HEK293 (cell line): ENCODE results near the gene SDC3.

Experiments used
- CTCF ChIA-PET: fragments of 350-600 bp; formaldehyde crosslinking; extraction: SDS; loops from one replicate; lab custom pipeline; 2021; ENCODE audit warnings: antibody characterized with exemption; lab: Yijun Ruan, JAX
- POLR2A ChIA-PET: fragments of 300-600 bp; formaldehyde crosslinking; extraction: SDS; loops from one replicate; lab custom pipeline; 2020; ENCODE audit warnings: antibody characterized with exemption, inconsistent platforms; lab: Yijun Ruan, JAX
- H3K27ac ChIP-seq: fragments of 200-500 bp; sonication (Bioruptor generic); 2 replicates; pipeline ENCODE4 v1.5.1; 2014; ENCODE audit warnings: low read depth, low read length, control low read depth, inconsistent platforms; ENCODE audit errors: extremely low read depth
- H3K36me3 ChIP-seq, 2 experiments: fragments of 200-500 bp in 1 of 2; sonication (Bioruptor generic) in 1 of 2; 1 replicate in 1 of 2; 2 replicates in 1 of 2; pipeline ENCODE4 v1.5.1; 2014 to 2017; ENCODE audit warnings: inconsistent platforms in 2 of 2, low read length in 2 of 2; ENCODE audit not compliant: control insufficient read depth in 2 of 2, insufficient read depth in 1 of 2
- H3K4me1 ChIP-seq: fragments of 200-500 bp; sonication (Bioruptor generic); 2 replicates; pipeline ENCODE4 v1.5.1; 2014; ENCODE audit warnings: mild to moderate bottlenecking, low read length, inconsistent platforms; ENCODE audit not compliant: control insufficient read depth, insufficient read depth
- H3K4me3 ChIP-seq: 2 replicates; pipeline ENCODE4 v1.5.1; 2011; ENCODE audit warnings: low read depth, mild to moderate bottlenecking, control low read depth, low read length, moderate library complexity
- H3K9me3 ChIP-seq: fragments of 200-500 bp; sonication (Bioruptor generic); 2 replicates; pipeline ENCODE4 v1.5.1; 2014; ENCODE audit warnings: low read depth, low read length, inconsistent platforms; ENCODE audit not compliant: control insufficient read depth, insufficient read depth
- ATF2 ChIP-seq: fragments of 450-650 bp; formaldehyde crosslinking; IDR thresholded peaks from 2 replicates; pipeline ENCODE4 v1.5.1; 2016; ENCODE audit warnings: missing biosample characterization, missing genetic modification characterization, low read depth
- GFI1B ChIP-seq: fragments of 450-650 bp; formaldehyde crosslinking; IDR thresholded peaks from 2 replicates; pipeline ENCODE4 v1.5.1; 2016; ENCODE audit warnings: missing biosample characterization, missing genetic modification characterization
- KLF17 ChIP-seq: fragments of 450-650 bp; formaldehyde crosslinking; IDR thresholded peaks from 2 replicates; pipeline ENCODE4 v1.5.1; 2016; ENCODE audit warnings: missing biosample characterization, missing genetic modification characterization
- PATZ1 ChIP-seq: fragments of 450-650 bp; formaldehyde crosslinking; IDR thresholded peaks from 2 replicates; pipeline ENCODE4 v1.5.1; 2016; ENCODE audit warnings: missing biosample characterization, missing genetic modification characterization
- SCRT1 ChIP-seq: fragments of 450-650 bp; formaldehyde crosslinking; IDR thresholded peaks from 2 replicates; pipeline ENCODE4 v1.5.1; 2016; ENCODE audit warnings: missing biosample characterization, missing genetic modification characterization, borderline replicate concordance
- SCRT2 ChIP-seq: fragments of 450-650 bp; formaldehyde crosslinking; IDR thresholded peaks from 2 replicates; pipeline ENCODE4 v1.5.1; 2016; ENCODE audit warnings: missing biosample characterization, missing genetic modification characterization
- ZNF112 ChIP-seq: fragments of 450-650 bp; formaldehyde crosslinking; IDR thresholded peaks from 2 replicates; pipeline ENCODE4 v1.5.0; 2017; ENCODE audit warnings: missing biosample characterization, missing genetic modification characterization
- ZNF132 ChIP-seq: fragments of 450-650 bp; formaldehyde crosslinking; IDR thresholded peaks from 2 replicates; pipeline ENCODE4 v1.5.1; 2017; ENCODE audit warnings: missing biosample characterization, missing genetic modification characterization, borderline replicate concordance
- ZNF169 ChIP-seq: fragments of 450-650 bp; formaldehyde crosslinking; IDR thresholded peaks from 2 replicates; pipeline ENCODE4 v1.5.1; 2016; ENCODE audit warnings: missing biosample characterization, missing genetic modification characterization
- ZNF677 ChIP-seq: fragments of 450-650 bp; IDR thresholded peaks from 2 replicates; pipeline ENCODE4 v1.5.0; 2018; ENCODE audit warnings: missing biosample characterization, mild to moderate bottlenecking, missing genetic modification characterization, moderate library complexity
- ZSCAN23 ChIP-seq: fragments of 450-650 bp; formaldehyde crosslinking; IDR thresholded peaks from 2 replicates; pipeline ENCODE4 v1.5.1; 2016; ENCODE audit warnings: missing biosample characterization, missing genetic modification characterization
- TF ChIP-seq, protein P1 (sequence below): fragments of 450-650 bp; formaldehyde crosslinking; conservative IDR thresholded peaks from 2 replicates; pipeline ENCODE4 v1.5.1; 2016; ENCODE audit warnings: low read depth, missing biosample characterization, missing genetic modification characterization
- TF ChIP-seq, protein P2 (sequence below): fragments of 450-650 bp; formaldehyde crosslinking; IDR thresholded peaks from 2 replicates; pipeline ENCODE4 v1.5.1; 2016; ENCODE audit warnings: missing biosample characterization, missing genetic modification characterization

SDC3 gene

DNA sequence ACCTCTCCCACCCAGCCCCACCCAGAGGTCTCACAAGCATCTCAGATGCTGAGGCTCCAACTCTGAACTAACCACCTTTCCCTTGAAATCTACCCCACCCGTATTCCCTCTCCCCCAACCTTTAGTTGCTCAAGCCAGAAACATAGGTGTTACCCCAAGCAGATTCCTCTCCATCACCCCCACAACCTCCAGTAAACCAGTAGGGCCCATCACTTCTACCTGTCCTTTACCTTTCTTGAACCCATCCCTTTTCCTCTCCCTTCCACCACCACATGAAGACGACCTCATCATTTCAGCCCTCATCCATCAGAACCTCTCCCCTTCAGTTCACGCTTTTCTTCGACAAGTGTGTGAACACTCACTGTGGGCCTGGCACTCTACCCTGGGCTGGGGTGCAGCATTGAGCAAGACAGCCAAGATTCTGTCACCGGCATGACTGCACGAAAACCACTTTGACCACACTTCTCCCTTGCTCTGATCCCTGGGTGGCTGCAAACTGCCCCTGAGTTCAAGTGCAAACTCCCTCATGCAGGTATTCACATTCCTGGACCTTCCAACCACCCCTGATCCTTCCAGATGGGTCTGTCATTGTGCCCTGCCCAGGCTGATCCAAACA lies 85.5 kb downstream of the SDC3 start (continued):
- TF ChIP-seq, protein P1, sequence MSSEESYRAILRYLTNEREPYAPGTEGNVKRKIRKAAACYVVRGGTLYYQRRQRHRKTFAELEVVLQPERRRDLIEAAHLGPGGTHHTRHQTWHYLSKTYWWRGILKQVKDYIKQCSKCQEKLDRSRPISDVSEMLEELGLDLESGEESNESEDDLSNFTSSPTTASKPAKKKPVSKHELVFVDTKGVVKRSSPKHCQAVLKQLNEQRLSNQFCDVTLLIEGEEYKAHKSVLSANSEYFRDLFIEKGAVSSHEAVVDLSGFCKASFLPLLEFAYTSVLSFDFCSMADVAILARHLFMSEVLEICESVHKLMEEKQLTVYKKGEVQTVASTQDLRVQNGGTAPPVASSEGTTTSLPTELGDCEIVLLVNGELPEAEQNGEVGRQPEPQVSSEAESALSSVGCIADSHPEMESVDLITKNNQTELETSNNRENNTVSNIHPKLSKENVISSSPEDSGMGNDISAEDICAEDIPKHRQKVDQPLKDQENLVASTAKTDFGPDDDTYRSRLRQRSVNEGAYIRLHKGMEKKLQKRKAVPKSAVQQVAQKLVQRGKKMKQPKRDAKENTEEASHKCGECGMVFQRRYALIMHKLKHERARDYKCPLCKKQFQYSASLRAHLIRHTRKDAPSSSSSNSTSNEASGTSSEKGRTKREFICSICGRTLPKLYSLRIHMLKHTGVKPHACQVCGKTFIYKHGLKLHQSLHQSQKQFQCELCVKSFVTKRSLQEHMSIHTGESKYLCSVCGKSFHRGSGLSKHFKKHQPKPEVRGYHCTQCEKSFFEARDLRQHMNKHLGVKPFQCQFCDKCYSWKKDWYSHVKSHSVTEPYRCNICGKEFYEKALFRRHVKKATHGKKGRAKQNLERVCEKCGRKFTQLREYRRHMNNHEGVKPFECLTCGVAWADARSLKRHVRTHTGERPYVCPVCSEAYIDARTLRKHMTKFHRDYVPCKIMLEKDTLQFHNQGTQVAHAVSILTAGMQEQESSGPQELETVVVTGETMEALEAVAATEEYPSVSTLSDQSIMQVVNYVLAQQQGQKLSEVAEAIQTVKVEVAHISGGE (tag by site-specific recombination), result no peak
- TF ChIP-seq SCRT1 (tag by site-specific recombination) (0 out of 2 replicates have a peak, but pooled peaks have one; percentile 46), ZNF112 (tag by site-specific recombination) (no peak), GFI1B (tag by site-specific recombination) (no peak), PATZ1 (tag by site-specific recombination) (peak; percentile 20; the same call in 1 of the 2 replicates), SCRT2 (peak; percentile 64), ZNF169 (tag by site-specific recombination) (no peak), KLF17 (tag by site-specific recombination) (peak; percentile 47; the same call in 1 of the 2 replicates), ATF2 (tag by site-specific recombination) (peak; percentile 89)
- TF ChIP-seq, protein P2, sequence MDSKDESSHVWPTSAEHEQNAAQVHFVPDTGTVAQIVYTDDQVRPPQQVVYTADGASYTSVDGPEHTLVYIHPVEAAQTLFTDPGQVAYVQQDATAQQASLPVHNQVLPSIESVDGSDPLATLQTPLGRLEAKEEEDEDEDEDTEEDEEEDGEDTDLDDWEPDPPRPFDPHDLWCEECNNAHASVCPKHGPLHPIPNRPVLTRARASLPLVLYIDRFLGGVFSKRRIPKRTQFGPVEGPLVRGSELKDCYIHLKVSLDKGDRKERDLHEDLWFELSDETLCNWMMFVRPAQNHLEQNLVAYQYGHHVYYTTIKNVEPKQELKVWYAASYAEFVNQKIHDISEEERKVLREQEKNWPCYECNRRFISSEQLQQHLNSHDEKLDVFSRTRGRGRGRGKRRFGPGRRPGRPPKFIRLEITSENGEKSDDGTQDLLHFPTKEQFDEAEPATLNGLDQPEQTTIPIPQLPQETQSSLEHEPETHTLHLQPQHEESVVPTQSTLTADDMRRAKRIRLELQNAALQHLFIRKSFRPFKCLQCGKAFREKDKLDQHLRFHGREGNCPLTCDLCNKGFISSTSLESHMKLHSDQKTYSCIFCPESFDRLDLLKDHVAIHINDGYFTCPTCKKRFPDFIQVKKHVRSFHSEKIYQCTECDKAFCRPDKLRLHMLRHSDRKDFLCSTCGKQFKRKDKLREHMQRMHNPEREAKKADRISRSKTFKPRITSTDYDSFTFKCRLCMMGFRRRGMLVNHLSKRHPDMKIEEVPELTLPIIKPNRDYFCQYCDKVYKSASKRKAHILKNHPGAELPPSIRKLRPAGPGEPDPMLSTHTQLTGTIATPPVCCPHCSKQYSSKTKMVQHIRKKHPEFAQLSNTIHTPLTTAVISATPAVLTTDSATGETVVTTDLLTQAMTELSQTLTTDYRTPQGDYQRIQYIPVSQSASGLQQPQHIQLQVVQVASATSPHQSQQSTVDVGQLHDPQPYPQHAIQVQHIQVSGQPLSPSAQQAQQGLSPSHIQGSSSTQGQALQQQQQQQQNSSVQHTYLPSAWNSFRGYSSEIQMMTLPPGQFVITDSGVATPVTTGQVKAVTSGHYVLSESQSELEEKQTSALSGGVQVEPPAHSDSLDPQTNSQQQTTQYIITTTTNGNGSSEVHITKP (tag by site-specific recombination), result 0 out of 2 replicates have a peak, but pooled peaks have one; percentile 11

DNA sequence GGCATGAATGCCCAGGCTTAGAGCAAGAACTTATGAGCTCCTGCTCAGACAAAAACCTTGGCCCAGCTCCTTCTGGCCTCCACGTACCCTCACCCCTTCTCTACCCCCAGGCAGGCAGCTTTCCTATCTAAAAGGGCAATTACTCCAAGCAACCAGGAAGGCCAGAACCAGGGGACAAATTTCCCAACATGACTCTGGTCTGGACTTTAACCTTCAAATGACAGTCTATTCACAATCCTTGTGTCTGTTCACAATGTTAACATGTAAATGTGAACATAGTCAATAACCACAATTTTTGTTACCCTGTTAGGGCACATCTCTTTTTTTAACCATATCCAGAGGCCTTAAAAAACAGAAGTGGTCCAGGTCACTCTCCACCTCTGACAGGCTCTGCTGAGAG lies 86.6 kb downstream of the SDC3 start:
- POLR2A ChIA-PET, result no interaction called here
- no peak overlapping the region for H3K27ac ChIP-seq
- TF ChIP-seq ZNF132 (tag by site-specific recombination), result no peak
- no peak for TF ChIP-seq ZSCAN23 (tag by site-specific recombination)
- no peak for TF ChIP-seq ZNF677
- H3K36me3 ChIP-seq, result no peaks in the 10 kb centered on the region
- H3K9me3 ChIP-seq, result no peaks in the 10 kb centered on the region
- CTCF ChIA-PET, result interaction anchor here (4.7 kb wide), 1 partner anchor 19 kb away, joined by 32 read pairs; no protein-coding TSS in a partner anchor
- no peak overlapping the region for H3K4me3 ChIP-seq
- H3K4me1 ChIP-seq, result peaks cover 6% of the 10 kb centered on the region
